Medulla oblongata (tissue), 1 donor: Measurements from ENCODE around the gene SNAI1.
A peak's percentile ranks its signal among the peaks of the same experiment; 100 is the strongest.
"Not testable (repeated sequence)": the region's sequence is repeated elsewhere in the genome, so short reads cannot be mapped to it uniquely, and the experiment has no call there.

Source experiments
- DNase-seq: peaks from one replicate; pipeline ENCODE4 v3.0.0-alpha.2; 2015; ENCODE audit errors: extremely low spot score

SNAI1 gene

GRCh38 chr20:49964964-49965780 is 17.6 kb upstream of the SNAI1 start:
- DNase-seq = no peak

GRCh38 chr20:49965781-49966305 is 16.9 kb upstream of the SNAI1 start:
- no peak for DNase-seq

GRCh38 chr20:49966861-49967260 is 15.9 kb upstream of the SNAI1 start:
- DNase-seq = no peak

GRCh38 chr20:49969234-49969633 is 13.5 kb upstream of the SNAI1 start:
- DNase-seq = no peak

- no peak for DNase-seq
Observed at GRCh38 chr20:49969946-49970345, 12.8 kb upstream of the SNAI1 start.

GRCh38 chr20:49970498-49970897 is 12.3 kb upstream of the SNAI1 start:
- no peak for DNase-seq

GRCh38 chr20:49973981-49974380 is 8.8 kb upstream of the SNAI1 start:
- no peak for DNase-seq

- no peak for DNase-seq
Observed at GRCh38 chr20:49976542-49976941, 6.2 kb upstream of the SNAI1 start.

- not testable (repeated sequence) for DNase-seq
Observed at GRCh38 chr20:49977740-49978139, 5.0 kb upstream of the SNAI1 start.

GRCh38 chr20:49978685-49979029 is 4.1 kb upstream of the SNAI1 start:
- DNase-seq = no peak

GRCh38 chr20:49979030-49979832 is 3.5 kb upstream of the SNAI1 start:
- peak; percentile 77 for DNase-seq

- DNase-seq = no peak
Observed at GRCh38 chr20:49980140-49981008, 2.4 kb upstream of the SNAI1 start.

- DNase-seq = no peak
Observed at GRCh38 chr20:49981218-49982071, 1.3 kb upstream of the SNAI1 start.

GRCh38 chr20:49982072-49982345 is 771 bp upstream of the SNAI1 start:
- DNase-seq = no peak

- no peak for DNase-seq
Observed at GRCh38 chr20:49983123-49983847, 505 bp downstream of the SNAI1 start.

- DNase-seq = no peak
Observed at GRCh38 chr20:49983848-49984408, 1.1 kb downstream of the SNAI1 start.

- no peak for DNase-seq
Observed at GRCh38 chr20:49984426-49985153, 1.8 kb downstream of the SNAI1 start.

GRCh38 chr20:49985157-49985556 is 2.4 kb downstream of the SNAI1 start:
- DNase-seq = no peak

- DNase-seq = no peak
Observed at GRCh38 chr20:49985617-49986016, 2.8 kb downstream of the SNAI1 start.

- no peak for DNase-seq
Observed at GRCh38 chr20:49986049-49986448, 3.3 kb downstream of the SNAI1 start.
